ENCODE measurements around the gene UFD1. TPM values are rescaled to one million over a fixed set of nuclear protein-coding genes. Genes with fewer than 3 reads are reported as not detected.

Gene UFD1, protein sequence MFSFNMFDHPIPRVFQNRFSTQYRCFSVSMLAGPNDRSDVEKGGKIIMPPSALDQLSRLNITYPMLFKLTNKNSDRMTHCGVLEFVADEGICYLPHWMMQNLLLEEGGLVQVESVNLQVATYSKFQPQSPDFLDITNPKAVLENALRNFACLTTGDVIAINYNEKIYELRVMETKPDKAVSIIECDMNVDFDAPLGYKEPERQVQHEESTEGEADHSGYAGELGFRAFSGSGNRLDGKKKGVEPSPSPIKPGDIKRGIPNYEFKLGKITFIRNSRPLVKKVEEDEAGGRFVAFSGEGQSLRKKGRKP
- 32.5 and 57.5 TPM in 2 replicates for total RNA-seq

DNA sequence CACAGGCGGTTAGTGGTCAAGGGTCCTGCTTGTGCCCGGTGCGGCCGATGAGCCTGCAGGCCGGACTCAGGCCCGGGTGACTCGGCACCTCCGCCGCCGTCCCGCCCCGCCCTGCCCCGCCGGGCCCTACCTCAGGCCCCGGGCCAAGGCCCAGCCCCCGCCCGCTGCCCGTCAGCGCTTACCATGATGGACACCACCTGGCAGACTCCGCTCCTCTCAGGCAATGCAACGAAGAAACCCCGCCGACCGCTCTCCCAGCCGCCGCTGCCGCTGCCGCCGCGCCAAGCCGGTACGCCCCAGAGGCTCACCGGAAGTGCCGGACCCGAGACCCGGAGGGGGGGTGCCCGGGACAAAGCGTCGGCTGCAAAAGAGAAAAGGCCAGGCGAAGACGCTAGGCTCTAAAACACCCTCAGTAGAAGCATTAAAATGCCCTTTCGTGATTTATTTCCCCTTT lies at the start of gene UFD1:
UFD1 (minus strand) TSS at position 293 of the 454 bp plus-strand sequence; CDS start at position 185, 108 bp downstream.

DNA sequence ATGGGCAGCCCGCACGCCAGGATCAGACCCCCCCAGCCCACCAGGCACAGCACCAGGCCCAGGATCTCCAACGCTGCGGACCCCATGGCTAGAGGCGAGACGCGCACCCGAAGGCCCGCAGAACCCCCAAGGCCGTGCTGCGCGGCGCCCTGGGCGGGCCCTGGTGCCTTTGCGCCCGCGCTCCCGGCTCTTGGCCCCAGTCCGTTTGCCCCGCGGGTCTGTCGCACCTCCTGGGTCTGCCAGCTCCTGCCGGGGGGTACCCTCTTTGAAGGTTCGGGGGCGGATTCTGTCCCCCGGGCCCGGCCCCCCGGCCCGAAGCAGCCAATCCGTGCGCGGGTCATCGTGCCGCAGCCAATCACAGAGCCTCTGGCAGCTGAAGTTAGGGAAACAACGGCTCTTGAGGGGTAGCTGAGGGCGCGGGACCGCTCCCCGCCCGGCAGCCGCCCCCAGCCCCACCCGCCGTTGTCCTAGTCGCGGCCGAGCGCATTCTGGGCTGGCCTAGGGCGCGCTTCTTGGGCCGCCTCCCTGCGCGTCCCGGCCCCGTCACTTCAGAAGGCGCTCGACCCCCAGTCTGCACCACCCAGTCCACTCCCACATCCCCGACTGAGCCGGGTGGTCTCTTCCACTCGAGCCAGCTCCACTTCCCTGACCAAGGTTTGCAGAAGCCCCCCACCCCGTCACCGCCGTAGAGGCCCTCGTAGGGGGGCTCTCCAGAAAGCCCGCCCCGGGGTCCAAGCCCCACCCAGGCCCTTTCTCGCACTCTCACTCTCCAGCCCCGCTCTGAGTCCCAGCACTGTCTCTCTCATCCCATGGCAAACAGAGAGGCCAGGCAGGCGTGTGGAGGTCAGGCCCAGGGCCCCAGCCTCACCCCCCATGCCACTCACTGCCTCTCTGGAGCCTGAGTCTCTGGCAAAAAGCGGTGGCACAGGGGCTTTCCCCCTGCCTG lies 45.5 kb upstream of the UFD1 start, which contains the start of gene CLDN5:
CLDN5 (minus strand) TSS at position 241 of the 946 bp plus-strand sequence; CDS start at position 86, 155 bp downstream.

DNA sequence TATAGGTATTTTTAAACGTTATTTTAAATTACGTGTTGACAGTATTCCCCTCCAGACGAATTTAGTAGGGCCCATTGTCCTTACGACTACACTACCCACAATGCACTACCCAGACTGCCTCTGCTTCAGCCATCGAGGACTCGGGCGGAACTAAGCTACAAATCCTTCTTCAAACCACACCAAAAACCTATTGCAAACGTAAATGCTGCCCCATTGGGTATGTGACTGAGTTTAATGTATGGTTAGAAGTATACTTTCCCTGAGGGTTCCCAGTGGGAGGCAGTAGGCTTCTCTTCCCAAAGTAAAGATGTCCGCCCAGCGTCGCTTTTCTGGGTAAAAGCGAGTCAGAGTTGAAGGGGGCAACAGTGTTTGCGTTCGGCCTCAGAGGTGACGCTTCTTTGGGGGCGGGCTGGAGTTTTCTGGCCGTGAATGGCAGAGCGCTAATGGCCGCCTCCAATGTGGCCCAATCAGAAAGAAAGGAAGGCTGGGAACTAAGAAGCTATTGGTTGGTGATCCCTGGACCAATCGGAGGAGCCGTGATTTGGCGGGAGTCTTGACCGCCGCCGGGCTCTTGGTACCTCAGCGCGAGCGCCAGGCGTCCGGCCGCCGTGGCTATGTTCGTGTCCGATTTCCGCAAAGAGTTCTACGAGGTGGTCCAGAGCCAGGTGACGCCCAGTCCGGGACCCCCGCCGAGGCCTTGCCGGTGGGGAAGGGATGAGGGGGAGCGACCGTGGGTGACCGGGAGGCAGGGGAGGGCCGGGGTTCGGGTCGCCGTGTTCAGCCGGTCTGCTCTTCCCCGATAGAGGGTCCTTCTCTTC lies 571 bp upstream of the UFD1 start, which contains the start of gene CDC45:
CDC45 (plus strand) TSS at position 566 of the 818 bp plus-strand sequence; CDS start at position 615, 49 bp downstream.

DNA sequence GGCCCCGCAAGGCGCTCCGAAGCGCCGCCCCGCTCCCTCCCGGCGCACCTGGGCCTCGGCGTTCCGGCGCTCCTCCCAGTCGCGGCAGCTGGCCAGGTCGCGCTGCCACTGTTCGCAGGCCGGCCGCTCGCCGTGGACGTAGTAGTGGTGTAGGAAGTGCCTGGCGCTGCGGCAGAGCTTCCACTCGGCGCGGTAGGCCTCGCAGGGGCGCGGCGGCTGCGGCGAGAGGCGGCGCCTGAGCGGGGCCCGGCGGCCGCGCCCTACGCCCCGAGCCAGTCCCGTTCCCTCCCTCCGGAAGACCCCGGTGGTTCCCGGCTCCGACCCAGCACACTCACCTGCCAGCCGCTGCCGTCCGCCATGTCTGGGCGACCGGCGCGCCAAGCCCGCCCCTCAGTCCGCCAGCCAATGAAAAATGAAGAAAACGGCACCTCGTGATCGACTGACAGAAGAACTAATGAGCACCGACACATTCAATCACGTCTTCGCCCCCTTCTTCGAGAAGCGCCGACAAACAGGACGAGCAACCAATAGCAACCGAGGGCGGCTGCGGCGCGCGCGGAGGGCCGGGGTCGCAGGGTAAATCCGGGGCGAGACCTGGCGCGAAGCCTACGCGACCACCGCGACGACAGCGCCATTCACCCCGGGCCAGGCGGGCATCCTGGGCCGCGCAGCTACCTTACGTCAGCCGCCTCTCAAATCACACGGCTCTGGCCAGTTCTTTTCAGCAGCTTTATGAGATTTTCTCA lies 31.5 kb downstream of the UFD1 start, which contains the start of gene C22orf39:
C22orf39 (minus strand) TSS at position 382 of the 746 bp plus-strand sequence; CDS start at position 359, 23 bp downstream.

DNA sequence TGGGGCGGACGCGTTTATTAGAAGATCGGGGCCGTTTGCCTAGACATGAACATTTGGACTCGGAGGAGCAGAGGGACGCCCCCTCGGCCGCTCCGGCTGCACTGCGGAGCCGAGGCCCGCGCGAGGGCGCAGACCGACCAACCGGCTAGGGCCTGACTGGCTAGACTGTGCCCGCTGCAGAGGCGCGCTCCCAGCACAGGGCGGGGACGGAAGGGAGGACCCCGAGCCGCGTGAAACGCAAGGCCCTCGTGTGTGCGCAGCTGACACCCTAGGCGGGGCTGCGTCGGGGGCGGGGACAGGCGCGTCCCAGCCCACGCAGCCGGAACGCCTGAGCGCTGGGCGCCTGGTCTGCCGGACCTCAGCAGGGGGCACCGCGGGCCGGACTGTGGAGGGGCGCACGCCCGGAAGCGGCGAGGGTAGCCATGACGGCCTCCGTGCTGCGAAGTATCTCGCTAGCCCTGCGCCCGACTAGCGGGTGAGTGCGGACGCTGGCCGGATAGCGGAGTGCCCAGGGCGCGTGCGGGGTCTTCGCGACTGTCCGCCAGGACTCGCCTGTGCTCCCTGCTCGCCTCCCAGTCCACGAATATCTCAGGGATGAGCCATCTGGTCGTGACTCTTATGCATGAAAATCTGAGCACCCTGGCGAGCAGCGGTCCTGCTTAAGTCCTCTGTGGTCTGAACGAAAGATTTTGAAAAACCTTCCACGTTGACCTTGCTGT lies 46.7 kb downstream of the UFD1 start, which contains the start of gene MRPL40:
MRPL40 (plus strand) TSS at position 413 of the 719 bp plus-strand sequence; CDS start at position 423, 10 bp downstream.

DNA sequence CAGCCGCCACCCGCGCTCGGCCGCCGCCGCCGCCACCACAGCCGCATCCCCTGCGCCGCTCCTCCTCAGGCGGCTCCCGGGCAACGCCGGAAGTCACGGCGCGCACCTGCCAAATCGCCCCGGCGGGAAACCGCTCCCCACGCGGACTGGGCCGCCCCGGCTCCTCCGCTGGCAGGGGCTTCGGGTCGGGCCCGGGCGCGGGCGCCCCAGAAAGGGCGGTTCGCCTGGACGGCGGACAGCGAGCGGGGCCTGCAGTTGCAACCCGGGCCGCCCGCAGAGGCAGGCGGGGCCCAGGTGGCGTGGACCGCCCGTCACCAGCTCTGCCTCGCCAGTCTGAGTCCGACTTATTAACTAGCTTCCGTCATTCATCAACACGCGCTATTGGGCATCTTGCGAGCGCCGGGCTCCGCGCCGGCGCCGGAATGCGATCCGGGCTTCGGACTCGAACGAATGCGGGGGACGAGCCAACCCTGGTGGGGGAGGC lies 47.3 kb downstream of the UFD1 start, which contains the start of gene HIRA:
HIRA (minus strand) TSS at position 85 of the 484 bp plus-strand sequence. CDS start 257 bp downstream, outside the sequence.

Other genes with a start within 250 kb of the UFD1 start
- gene CLTCL1, start 187.5 kb downstream of the UFD1 start, total RNA-seq, result 17.1 and 23.2 TPM in 2 replicates
- 24.6 and 26.0 TPM in 2 replicates for gene HIRA, start 47.5 kb downstream of the UFD1 start, total RNA-seq
- gene MRPL40, start 46.6 kb downstream of the UFD1 start, total RNA-seq, result 36.3 and 40.9 TPM in 2 replicates
- 39.4 and 41.6 TPM in 2 replicates for gene C22orf39, start 31.5 kb downstream of the UFD1 start, total RNA-seq
- 2.5 and 42.9 TPM in 2 replicates for gene CDC45, start 727 bp upstream of the UFD1 start, total RNA-seq
- gene CLDN5, start 45.2 kb upstream of the UFD1 start, total RNA-seq, result 0.13 TPM in 1 of 2 replicates, not detected in the other
- 6.4 and 11.3 TPM in 2 replicates for gene SEPTIN5, start 235.3 kb upstream of the UFD1 start, total RNA-seq
- gene GP1BB, start 244.3 kb upstream of the UFD1 start, total RNA-seq, result 1.8 and 2.4 TPM in 2 replicates